ENCODE data around the gene FKBP8.

FKBP8 gene

GRCh38 chr19:18510216-18510615, 33.2 kb downstream of the FKBP8 start:
- no peak overlapping the region for H3K4me3 ChIP-seq (ENCODE audit: low read length)
- H3K4me1 ChIP-seq (ENCODE audit: control insufficient read depth, insufficient read depth, low read length) = no peaks in the 10 kb centered on the region; the same call in 1 of the 2 replicates
- no peaks in the 10 kb centered on the region for H3K36me3 ChIP-seq (ENCODE audit: control insufficient read depth, insufficient read depth, low read length)
- DNase-seq (ENCODE audit: low read depth, low spot score) = no peak
- no CpG with 5 or more reads among the region's 8 CpGs for WGBS (ENCODE audit: insufficient coverage, insufficient read length)
- H3K27me3 ChIP-seq (ENCODE audit: control insufficient read depth, insufficient read depth, low read length) = no peaks in the 10 kb centered on the region
- no peaks in the 10 kb centered on the region for H3K9me3 ChIP-seq (ENCODE audit: control insufficient read depth, insufficient read depth, low read length)
- no peak overlapping the region for H3K27ac ChIP-seq (ENCODE audit: low read length)

GRCh38 chr19:18508585-18508984, 34.8 kb downstream of the FKBP8 start:
- H3K4me3 ChIP-seq (ENCODE audit: low read length) = no peak overlapping the region
- no peaks in the 10 kb centered on the region for H3K36me3 ChIP-seq (ENCODE audit: control insufficient read depth, insufficient read depth, low read length)
- no peaks in the 10 kb centered on the region for H3K9me3 ChIP-seq (ENCODE audit: control insufficient read depth, insufficient read depth, low read length)
- H3K4me1 ChIP-seq (ENCODE audit: control insufficient read depth, insufficient read depth, low read length) = no peaks in the 10 kb centered on the region; the same call in 1 of the 2 replicates
- no peak for DNase-seq (ENCODE audit: low read depth, low spot score)
- H3K27ac ChIP-seq (ENCODE audit: low read length) = no peak overlapping the region
- no peaks in the 10 kb centered on the region for H3K27me3 ChIP-seq (ENCODE audit: control insufficient read depth, insufficient read depth, low read length)
- WGBS (ENCODE audit: insufficient coverage, insufficient read length) = no CpG with 5 or more reads among the region's 7 CpGs

- H3K4me3 ChIP-seq (ENCODE audit: low read length) = no peak overlapping the region
- H3K36me3 ChIP-seq (ENCODE audit: control insufficient read depth, insufficient read depth, low read length) = no peaks in the 10 kb centered on the region
- no peaks in the 10 kb centered on the region for H3K27me3 ChIP-seq (ENCODE audit: control insufficient read depth, insufficient read depth, low read length)
- no CpG with 5 or more reads among the region's 11 CpGs for WGBS (ENCODE audit: insufficient coverage, insufficient read length)
- no peaks in the 10 kb centered on the region for H3K9me3 ChIP-seq (ENCODE audit: control insufficient read depth, insufficient read depth, low read length)
- H3K4me1 ChIP-seq (ENCODE audit: control insufficient read depth, insufficient read depth, low read length) = no peaks in the 10 kb centered on the region; the same call in 1 of the 2 replicates
- H3K27ac ChIP-seq (ENCODE audit: low read length) = no peak overlapping the region
- DNase-seq (ENCODE audit: low read depth, low spot score) = no peak
Measured at GRCh38 chr19:18507727-18508440, 35.5 kb downstream of the FKBP8 start.

GRCh38 chr19:18507021-18507726, 36.2 kb downstream of the FKBP8 start:
- H3K27ac ChIP-seq (ENCODE audit: low read length) = no peak overlapping the region
- H3K27me3 ChIP-seq (ENCODE audit: control insufficient read depth, insufficient read depth, low read length) = no peaks in the 10 kb centered on the region
- H3K36me3 ChIP-seq (ENCODE audit: control insufficient read depth, insufficient read depth, low read length) = no peaks in the 10 kb centered on the region
- WGBS (ENCODE audit: insufficient coverage, insufficient read length) = no CpG with 5 or more reads among the region's 9 CpGs
- H3K4me1 ChIP-seq (ENCODE audit: control insufficient read depth, insufficient read depth, low read length) = no peaks in the 10 kb centered on the region; the same call in 1 of the 2 replicates
- H3K9me3 ChIP-seq (ENCODE audit: control insufficient read depth, insufficient read depth, low read length) = no peaks in the 10 kb centered on the region
- DNase-seq (ENCODE audit: low read depth, low spot score) = no peak
- no peak overlapping the region for H3K4me3 ChIP-seq (ENCODE audit: low read length)

DNA sequence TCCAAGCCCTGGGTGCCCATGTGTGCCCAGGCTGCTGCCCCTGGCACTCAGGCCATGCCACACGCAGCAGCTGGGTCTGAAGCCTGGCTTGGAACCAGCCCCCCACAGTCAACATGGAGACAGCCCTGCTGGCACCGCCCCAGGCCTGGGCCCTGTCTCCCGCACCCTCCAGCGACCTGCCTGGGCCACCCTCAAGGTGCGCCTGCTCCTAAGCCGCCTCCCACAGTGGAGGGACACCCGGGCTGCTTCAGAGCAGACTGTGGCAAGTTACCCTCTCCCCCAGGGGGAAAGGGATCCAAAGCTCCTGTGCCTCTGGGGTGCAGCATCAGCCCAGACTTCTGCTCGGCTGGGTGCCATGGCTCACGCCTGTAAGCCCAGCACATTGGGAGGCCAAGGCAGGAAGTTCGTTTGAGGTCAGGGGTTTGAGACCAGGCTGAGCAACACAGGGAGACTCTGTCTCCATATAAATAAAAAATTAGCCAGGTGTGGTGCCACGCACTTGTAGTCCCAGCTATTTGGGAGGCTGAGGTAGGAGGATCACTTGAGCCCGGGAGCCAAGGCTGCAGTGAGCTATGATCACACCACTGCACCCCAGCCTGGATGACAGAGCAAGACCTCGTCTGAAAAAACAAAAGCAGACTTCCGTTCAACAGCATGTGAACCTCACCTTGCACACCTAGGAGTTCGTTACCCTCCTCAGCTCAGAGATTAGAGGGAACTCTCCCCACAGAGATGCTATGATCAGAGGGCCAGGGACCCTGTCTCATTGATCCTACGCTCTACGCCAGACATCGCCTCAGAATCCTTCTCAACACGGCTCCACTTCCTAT, 37.1 kb downstream of the FKBP8 start:
- Histone ChIP-seq H3K4me1 (ENCODE audit: control insufficient read depth, insufficient read depth, low read length) (no peaks in the 10 kb centered on the region; the same call in 1 of the 2 replicates), H3K4me3 (ENCODE audit: low read length) (no peak overlapping the region), H3K36me3 (ENCODE audit: control insufficient read depth, insufficient read depth, low read length) (no peaks in the 10 kb centered on the region), H3K9me3 (ENCODE audit: control insufficient read depth, insufficient read depth, low read length) (no peaks in the 10 kb centered on the region), H3K27me3 (ENCODE audit: control insufficient read depth, insufficient read depth, low read length) (no peaks in the 10 kb centered on the region), H3K27ac (ENCODE audit: low read length) (no peak overlapping the region)
- DNase-seq (ENCODE audit: low read depth, low spot score) = no peak
- no CpG with 5 or more reads among the region's 19 CpGs for WGBS (ENCODE audit: insufficient coverage, insufficient read length)

DNA sequence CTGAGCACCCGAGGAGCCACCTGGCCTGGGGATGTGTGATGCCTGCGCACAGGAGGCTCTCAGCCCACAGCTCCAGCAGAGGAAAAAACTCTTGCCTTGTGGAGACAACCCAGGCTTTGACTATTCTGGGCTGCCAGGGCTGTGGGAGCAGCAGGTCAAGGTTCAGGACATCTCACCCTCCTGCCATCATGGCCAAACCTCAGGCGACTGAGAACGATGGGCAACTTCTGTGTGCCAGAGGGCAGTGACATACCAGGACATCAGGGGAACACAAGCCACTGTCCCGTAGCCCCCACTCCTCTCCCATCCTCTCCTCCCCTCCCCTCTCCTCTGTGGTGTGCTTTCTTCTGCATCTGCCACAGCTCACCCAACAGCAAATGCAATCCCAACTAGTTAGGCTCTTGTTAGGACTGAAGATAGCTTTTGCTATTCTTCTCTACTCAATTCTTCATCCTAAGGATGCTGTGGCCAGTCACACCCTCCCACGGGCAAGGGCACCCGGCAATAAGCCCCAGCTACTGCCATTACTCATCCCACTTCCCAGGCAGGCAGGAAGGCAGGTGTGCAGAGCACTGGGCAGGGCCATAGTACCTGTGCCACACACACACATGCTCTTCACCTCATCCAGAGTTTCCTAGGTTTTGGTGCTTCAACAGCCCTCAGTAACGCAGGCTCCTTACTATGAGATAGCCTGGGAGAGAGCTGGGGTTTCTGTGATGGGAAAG, 38.3 kb downstream of the FKBP8 start:
- H3K36me3 ChIP-seq (ENCODE audit: control insufficient read depth, insufficient read depth, low read length) = no peaks in the 10 kb centered on the region

DNA sequence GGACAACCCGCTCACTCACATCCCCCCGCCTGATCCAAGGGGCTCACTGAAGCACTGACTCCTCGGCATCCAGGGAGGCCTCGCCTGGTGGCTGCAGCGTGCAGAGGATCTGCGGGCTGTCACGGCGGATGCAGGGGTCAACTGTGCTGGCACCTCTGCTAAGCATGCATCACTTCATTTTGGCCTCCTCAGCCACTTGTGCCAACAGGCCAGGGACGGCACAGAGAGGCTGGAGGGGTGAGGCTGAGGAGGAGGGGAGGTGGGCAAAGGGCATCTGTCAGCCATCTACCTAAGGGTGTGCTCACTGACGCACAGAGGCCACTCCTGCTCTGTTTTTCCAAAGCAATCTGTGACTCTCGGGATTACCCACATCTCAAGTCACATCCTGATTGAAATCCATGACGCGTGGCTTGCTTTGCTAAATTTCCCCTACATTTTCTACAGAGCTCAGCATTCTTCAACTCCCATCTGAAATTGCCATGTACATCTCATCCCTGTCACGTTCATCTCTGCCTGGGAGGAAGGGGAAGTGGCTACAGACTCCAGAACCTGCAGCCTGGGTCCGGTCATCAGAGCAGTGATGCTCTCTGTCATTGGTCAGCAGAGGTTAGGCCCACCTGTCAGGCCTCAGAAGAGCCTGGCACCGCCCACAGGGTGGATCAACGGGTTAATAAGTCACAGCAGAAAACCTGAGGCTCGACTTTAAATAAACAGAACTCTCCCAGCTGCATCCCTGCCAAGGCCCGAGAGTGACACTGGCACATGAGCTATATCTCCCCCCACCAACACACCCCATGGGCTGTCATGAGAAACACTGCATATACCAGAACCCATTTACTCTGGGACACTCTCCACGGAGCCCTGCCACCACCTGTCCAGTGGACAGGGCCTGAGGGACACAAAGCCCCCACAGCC, 39.1 kb downstream of the FKBP8 start:
- no CpG with 5 or more reads among the region's 20 CpGs for WGBS (ENCODE audit: insufficient coverage, insufficient read length)
- no peaks in the 10 kb centered on the region for H3K27me3 ChIP-seq (ENCODE audit: control insufficient read depth, insufficient read depth, low read length)
- no peaks in the 10 kb centered on the region for H3K36me3 ChIP-seq (ENCODE audit: control insufficient read depth, insufficient read depth, low read length)
- no peaks in the 10 kb centered on the region for H3K9me3 ChIP-seq (ENCODE audit: control insufficient read depth, insufficient read depth, low read length)
- H3K27ac ChIP-seq (ENCODE audit: low read length) = no peak overlapping the region
- no peaks in the 10 kb centered on the region; the same call in 1 of the 2 replicates for H3K4me1 ChIP-seq (ENCODE audit: control insufficient read depth, insufficient read depth, low read length)
- no peak overlapping the region for H3K4me3 ChIP-seq (ENCODE audit: low read length)
- no peak for DNase-seq (ENCODE audit: low read depth, low spot score)

More for the DNA sequence above, 38.3 kb downstream of the FKBP8 start:
- no peak overlapping the region for H3K27ac ChIP-seq (ENCODE audit: low read length)
- H3K4me3 ChIP-seq (ENCODE audit: low read length) = no peak overlapping the region
- no CpG with 5 or more reads among the region's 8 CpGs for WGBS (ENCODE audit: insufficient coverage, insufficient read length)
- no peaks in the 10 kb centered on the region for H3K27me3 ChIP-seq (ENCODE audit: control insufficient read depth, insufficient read depth, low read length)
- no peaks in the 10 kb centered on the region; the same call in 1 of the 2 replicates for H3K4me1 ChIP-seq (ENCODE audit: control insufficient read depth, insufficient read depth, low read length)
- H3K9me3 ChIP-seq (ENCODE audit: control insufficient read depth, insufficient read depth, low read length) = no peaks in the 10 kb centered on the region
- DNase-seq (ENCODE audit: low read depth, low spot score) = no peak

- WGBS (ENCODE audit: insufficient coverage, insufficient read length) = no CpG with 5 or more reads among the region's 15 CpGs
- DNase-seq (ENCODE audit: low read depth, low spot score) = no peak
- H3K4me3 ChIP-seq (ENCODE audit: low read length) = no peak overlapping the region
- H3K36me3 ChIP-seq (ENCODE audit: control insufficient read depth, insufficient read depth, low read length) = no peaks in the 10 kb centered on the region
- no peaks in the 10 kb centered on the region; the same call in 1 of the 2 replicates for H3K4me1 ChIP-seq (ENCODE audit: control insufficient read depth, insufficient read depth, low read length)
- H3K27me3 ChIP-seq (ENCODE audit: control insufficient read depth, insufficient read depth, low read length) = no peaks in the 10 kb centered on the region
- no peaks in the 10 kb centered on the region for H3K9me3 ChIP-seq (ENCODE audit: control insufficient read depth, insufficient read depth, low read length)
- H3K27ac ChIP-seq (ENCODE audit: low read length) = no peak overlapping the region
Measured at GRCh38 chr19:18503337-18503970, 39.9 kb downstream of the FKBP8 start.

All from iPS DF 6.9 (cell line).